Nephron progenitor cell (in vitro differentiated cells): ENCODE measurements around the gene CXCL10.

Experiments
- DNase-seq: peaks from one replicate; pipeline ENCODE4 v3.0.0; 2021
- H3K27ac Mint-ChIP-seq: 2 replicates; pipeline ENCODE4 v1.8.0; 2021; ENCODE audit warnings: mild to moderate bottlenecking, moderate library complexity, mixed read lengths
- H3K27me3 Mint-ChIP-seq: 2 replicates; pipeline ENCODE4 v1.8.0; 2021; ENCODE audit warnings: mild to moderate bottlenecking, low read depth, mixed read lengths; ENCODE audit not compliant: poor library complexity
- H3K36me3 Mint-ChIP-seq: 2 replicates; pipeline ENCODE4 v1.8.0; 2021; ENCODE audit warnings: low read depth, mixed read lengths
- H3K4me1 Mint-ChIP-seq: 2 replicates; pipeline ENCODE4 v1.8.0; 2021; ENCODE audit warnings: mixed read lengths
- H3K4me3 Mint-ChIP-seq: 2 replicates; pipeline ENCODE4 v1.8.0; 2021; ENCODE audit warnings: mild to moderate bottlenecking, moderate library complexity, mixed read lengths
- H3K9me3 Mint-ChIP-seq: 2 replicates; pipeline ENCODE4 v1.8.0; 2021; ENCODE audit warnings: mild to moderate bottlenecking, moderate library complexity, mixed read lengths
- CTCF ChIP-seq: fragments of 200-600 bp; sonication (generic); IDR thresholded peaks from 2 replicates; pipeline ENCODE4 v1.5.0; 2021; ENCODE audit warnings: antibody characterized with exemption

CXCL10 gene

DNA sequence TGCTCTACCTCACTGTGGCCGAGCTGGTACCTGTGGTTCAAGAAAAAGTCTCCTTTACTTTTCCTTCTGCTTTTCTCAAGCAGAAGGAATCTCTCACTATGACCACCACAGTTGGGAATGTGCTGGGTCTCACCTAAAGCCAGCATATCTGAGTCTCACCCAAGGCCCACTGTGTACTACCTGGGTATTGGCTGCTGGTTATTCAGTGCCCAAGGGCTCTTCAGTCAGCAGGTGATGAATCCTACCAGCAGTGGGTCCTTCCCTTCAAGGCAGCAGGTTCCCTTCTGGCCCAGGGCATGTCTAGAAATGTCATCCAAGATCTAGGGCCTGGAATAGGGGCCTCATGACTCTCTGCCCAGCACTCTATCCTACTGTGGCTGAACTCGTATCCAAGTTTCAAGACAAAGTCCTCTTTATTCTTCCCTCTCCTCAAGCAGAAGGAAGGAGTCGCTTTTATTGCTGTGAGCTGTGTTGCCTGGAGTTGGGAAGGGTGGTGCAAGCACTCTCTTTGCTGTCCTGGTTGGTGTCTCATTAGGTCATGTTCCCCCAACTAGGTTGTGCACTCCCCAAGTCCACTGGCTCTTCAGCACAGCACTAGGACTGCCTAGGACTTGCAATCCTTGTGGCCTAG lies 6.1 kb downstream of the CXCL10 start:
- Mint-ChIP-seq H3K4me1 (peaks cover 2% of the 10 kb centered on the region), H3K27me3 (peaks cover 9% of the 10 kb centered on the region), H3K4me3 (no peak overlapping the region), H3K36me3 (no peaks in the 10 kb centered on the region), H3K9me3 (no peaks in the 10 kb centered on the region), H3K27ac (no peak overlapping the region)
- DNase-seq: no peak
- no peak for TF ChIP-seq CTCF

- H3K27me3 Mint-ChIP-seq: peaks cover 9% of the 10 kb centered on the region
- no peaks in the 10 kb centered on the region for H3K9me3 Mint-ChIP-seq
- no peak overlapping the region for H3K27ac Mint-ChIP-seq
- DNase-seq: no peak
- peaks cover 7% of the 10 kb centered on the region for H3K4me1 Mint-ChIP-seq
- no peak for TF ChIP-seq CTCF
- no peaks in the 10 kb centered on the region for H3K36me3 Mint-ChIP-seq
- no peak overlapping the region for H3K4me3 Mint-ChIP-seq
Measured at GRCh38 chr4:76016393-76016792, 6.9 kb downstream of the CXCL10 start.

DNA sequence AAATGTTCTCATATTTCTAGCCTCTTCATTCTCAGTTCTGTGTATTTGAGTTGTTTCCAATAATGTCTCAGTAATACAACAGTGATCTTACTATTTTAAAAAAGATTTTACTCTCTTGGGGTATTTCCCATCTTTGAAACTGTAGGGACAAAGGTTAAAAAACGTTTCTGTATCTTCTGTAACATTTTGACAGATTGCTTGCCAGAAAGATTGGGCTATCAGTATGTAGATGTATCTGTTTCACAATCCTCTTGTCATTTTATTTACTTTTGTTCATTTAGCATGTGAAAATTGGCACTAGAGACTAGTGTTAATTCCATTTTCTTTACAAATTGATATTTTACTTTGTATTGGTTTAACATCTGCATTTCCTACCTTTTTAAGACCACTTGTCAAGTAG lies 9.8 kb downstream of the CXCL10 start:
- Mint-ChIP-seq H3K4me1 (peaks cover 7% of the 10 kb centered on the region), H3K9me3 (no peaks in the 10 kb centered on the region), H3K4me3 (no peak overlapping the region), H3K36me3 (no peaks in the 10 kb centered on the region), H3K27ac (no peak overlapping the region), H3K27me3 (peaks cover 8% of the 10 kb centered on the region)
- TF ChIP-seq CTCF: no peak
- DNase-seq: no peak

GRCh38 chr4:76012388-76012801 lies 10.9 kb downstream of the CXCL10 start:
- H3K9me3 Mint-ChIP-seq: no peaks in the 10 kb centered on the region
- H3K4me1 Mint-ChIP-seq: peaks cover 7% of the 10 kb centered on the region
- peak overlapping the region; percentile 17 for H3K27ac Mint-ChIP-seq
- no peak for DNase-seq
- TF ChIP-seq CTCF: no peak
- no peak overlapping the region for H3K4me3 Mint-ChIP-seq
- peaks cover 11% of the 10 kb centered on the region for H3K27me3 Mint-ChIP-seq
- H3K36me3 Mint-ChIP-seq: no peaks in the 10 kb centered on the region

GRCh38 chr4:76011700-76012387 lies 11.5 kb downstream of the CXCL10 start:
- DNase-seq: no peak
- H3K27ac Mint-ChIP-seq: no peak overlapping the region
- no peaks in the 10 kb centered on the region for H3K9me3 Mint-ChIP-seq
- H3K4me3 Mint-ChIP-seq: no peak overlapping the region
- no peaks in the 10 kb centered on the region for H3K36me3 Mint-ChIP-seq
- peaks cover 11% of the 10 kb centered on the region for H3K27me3 Mint-ChIP-seq
- peaks cover 7% of the 10 kb centered on the region for H3K4me1 Mint-ChIP-seq
- no peak for TF ChIP-seq CTCF
